GM12878 (cell line): Measurements from ENCODE around the gene JAML. TPM values are rescaled to one million over a fixed set of nuclear protein-coding genes. Genes with fewer than 3 reads are reported as not detected.

ENCODE experiments used
- ATAC-seq: fragments of 200-7000 bp; cut with Tn5 transposase; 3 replicates; pipeline ENCODE4 v1.9.1; 2020; ENCODE audit warnings: mild to moderate bottlenecking, moderate library complexity
- BruUV-seq: library from RNA; stranded (reverse); fragments of 400-500 nt; replicated peaks from 2 replicates; lab custom pipeline; 2021; lab: Mats Ljungman, UMichigan
- CTCF ChIA-PET: fragments of 300-600 bp; sonication (Branson Sonifier 250); formaldehyde crosslinking; extraction: SDS; loops from one replicate; lab custom pipeline; 2021; ENCODE audit warnings: inconsistent platforms; lab: Yijun Ruan, JAX
- POLR2A ChIA-PET: fragments of 350-600 bp; formaldehyde crosslinking; extraction: SDS; loops from one replicate; lab custom pipeline; 2021; ENCODE audit warnings: inconsistent platforms; lab: Charles Lee
- RAD21 ChIA-PET: fragments of 300-600 bp; sonication (Branson Sonifier 250); formaldehyde crosslinking; loops from one replicate; lab custom pipeline; 2023; ENCODE audit warnings: antibody characterized with exemption; ENCODE audit not compliant: unreplicated experiment; lab: Charles Lee
- SMC1A ChIA-PET: fragments of 300-600 bp; sonication (Branson Sonifier 250); formaldehyde crosslinking; loops from one replicate; lab custom pipeline; 2023; ENCODE audit not compliant: unreplicated experiment, uncharacterized antibody; lab: Charles Lee
- DNase-seq: peaks from one replicate; pipeline ENCODE4 v3.0.0-alpha.2; 2011; ENCODE audit warnings: low read depth, low spot score
- FAIRE-seq: peaks from 3 replicates; lab custom pipeline; 2011; peaks lifted over from hg19 to GRCh38; lab: Jason Lieb, UNC
- H2AFZ ChIP-seq: 2 replicates; pipeline ENCODE4 v1.6.0; 2011; ENCODE audit warnings: low read depth, low read length, control low read depth; ENCODE audit not compliant: control insufficient read depth
- H3K27ac ChIP-seq: 2 replicates; pipeline ENCODE4 v1.5.1; 2011; ENCODE audit warnings: control low read depth; ENCODE audit not compliant: control insufficient read depth, insufficient read depth
- H3K27me3 ChIP-seq, 2 experiments: replicated peaks in 1 of 2; 2 replicates each; pipeline versions ENCODE4 v1.6.0 to v1.6.1; 2011; ENCODE audit warnings: low read length in 1 of 2; ENCODE audit not compliant: control insufficient read depth in 2 of 2, insufficient read depth in 2 of 2
- H3K36me3 ChIP-seq, 2 experiments: 2 replicates each; pipeline ENCODE4 v1.5.1; 2011; ENCODE audit warnings: low read length in 1 of 2; ENCODE audit not compliant: control insufficient read depth in 2 of 2, insufficient read depth in 2 of 2
- H3K4me1 ChIP-seq: 2 replicates; pipeline ENCODE4 v1.6.1; 2011; ENCODE audit warnings: mild to moderate bottlenecking, low read length, moderate library complexity, mixed read lengths; ENCODE audit not compliant: control insufficient read depth, insufficient read depth
- H3K4me2 ChIP-seq: 2 replicates; pipeline ENCODE4 v1.6.0; 2011; ENCODE audit warnings: control low read depth; ENCODE audit not compliant: control insufficient read depth, insufficient read depth
- H3K4me3 ChIP-seq: fragments of 200-600 bp; sonication (generic); 2 replicates; pipeline ENCODE4 v1.5.1; 2016
- H3K79me2 ChIP-seq: 2 replicates; pipeline ENCODE4 v1.6.0; 2011; ENCODE audit warnings: low read length; ENCODE audit not compliant: control insufficient read depth, insufficient read depth
- H3K9ac ChIP-seq: 2 replicates; pipeline ENCODE4 v1.8.0; 2011; ENCODE audit warnings: low read length, control low read depth, mixed read lengths; ENCODE audit not compliant: control insufficient read depth, insufficient read depth
- H3K9me3 ChIP-seq: replicated peaks from 3 replicates; pipeline ENCODE4 v1.5.1; 2011; ENCODE audit warnings: mild to moderate bottlenecking, low read length; ENCODE audit not compliant: control insufficient read depth, insufficient read depth
- H4K20me1 ChIP-seq: 2 replicates; pipeline ENCODE4 v1.6.0; 2011; ENCODE audit not compliant: control insufficient read depth, insufficient read depth
- FOXM1 ChIP-seq: IDR thresholded peaks from 2 replicates; pipeline ENCODE4 v1.6.1; 2012; ENCODE audit warnings: low read depth, mild to moderate bottlenecking, inconsistent platforms, low read length, moderate library complexity
- JUNB ChIP-seq: IDR thresholded peaks from 2 replicates; pipeline ENCODE4 v1.6.1; 2016; ENCODE audit warnings: antibody characterized with exemption, mild to moderate bottlenecking
- WGBS: methylation state at CpG from one replicate; pipeline ENCODE4 v1.1.6; 2016; ENCODE audit warnings: low lambda C conversion rate; ENCODE audit not compliant: insufficient replicate concordance, insufficient coverage; ENCODE audit errors: missing lambda C conversion rate; 5-methylcytosine and 5-hydroxymethylcytosine counted together
- in situ Hi-C: fragments of 300-500 bp; cut with MboI; formaldehyde crosslinking; loops from 9 replicates; pipeline ENCODE4 v1.14.3; 2018; ENCODE audit warnings: mixed read lengths
- intact Hi-C: fragments of 100-400 bp; cut with micrococcal nuclease; formaldehyde crosslinking; loops from one replicate; pipeline ENCODE4 v1.14.2; 2022; ENCODE audit not compliant: unreplicated experiment
- polyA plus RNA-seq, 11 experiments: library from polyadenylated mRNA; depleted of rRNA in 4 of 11; unstranded in 6 of 11; stranded (reverse) in 5 of 11; fragments of >200 nt; fragmentation: Nextera tagmentation in 4 of 11; fragmentation: Illumina TruSeq in 1 of 11; extraction: Ambion mirVana in 4 of 11; extraction: Trizol in 1 of 11; gene quantifications; 1 replicate in 1 of 11; 2 replicates in 10 of 11; pipeline versions ENCODE4 v1.2.1 to v1.2.3, GENCODE V29; 2011 to 2016; ENCODE audit warnings: inconsistent platforms in 2 of 11, missing spikeins in 2 of 11, low read depth in 1 of 11
- total RNA-seq, 4 experiments: library from RNA; depleted of rRNA in 3 of 4; stranded (reverse); fragments of >200 nt in 3 of 4; fragmentation: Illumina TruSeq in 1 of 4; extraction: Trizol in 1 of 4; gene quantifications; 2 replicates each; pipeline versions ENCODE4 v1.2.1 to v1.2.3, GENCODE V29; 2013 to 2021
- TF ChIP-seq, protein P1 (sequence below): fragments of 450-650 bp; IDR thresholded peaks from 2 replicates; pipeline ENCODE4 v1.6.1; 2014; ENCODE audit warnings: mild to moderate bottlenecking
- TF ChIP-seq, protein P2 (sequence below): IDR thresholded peaks from 2 replicates; pipeline ENCODE4 v1.6.1; 2011; ENCODE audit warnings: borderline replicate concordance, low read depth, mild to moderate bottlenecking, moderate library complexity, mixed read lengths, low read length; ENCODE audit not compliant: insufficient read depth; ENCODE audit errors: extremely low read length

The JAML gene
- total and polyA plus RNA-seq, 10 of the 15 experiments (the other 5 are each of a cell fraction or from before 2014, with no cell fraction given) = 0.60 to 8.1 (median 3.5) TPM

- TF ChIP-seq, protein P1, sequence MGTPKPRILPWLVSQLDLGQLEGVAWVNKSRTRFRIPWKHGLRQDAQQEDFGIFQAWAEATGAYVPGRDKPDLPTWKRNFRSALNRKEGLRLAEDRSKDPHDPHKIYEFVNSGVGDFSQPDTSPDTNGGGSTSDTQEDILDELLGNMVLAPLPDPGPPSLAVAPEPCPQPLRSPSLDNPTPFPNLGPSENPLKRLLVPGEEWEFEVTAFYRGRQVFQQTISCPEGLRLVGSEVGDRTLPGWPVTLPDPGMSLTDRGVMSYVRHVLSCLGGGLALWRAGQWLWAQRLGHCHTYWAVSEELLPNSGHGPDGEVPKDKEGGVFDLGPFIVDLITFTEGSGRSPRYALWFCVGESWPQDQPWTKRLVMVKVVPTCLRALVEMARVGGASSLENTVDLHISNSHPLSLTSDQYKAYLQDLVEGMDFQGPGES = no peak
- TF ChIP-seq FOXM1 = no peak
- FAIRE-seq = no peak
Observed at GRCh38 chr11:118210323-118210722, 14.5 kb downstream of the JAML start.

DNA sequence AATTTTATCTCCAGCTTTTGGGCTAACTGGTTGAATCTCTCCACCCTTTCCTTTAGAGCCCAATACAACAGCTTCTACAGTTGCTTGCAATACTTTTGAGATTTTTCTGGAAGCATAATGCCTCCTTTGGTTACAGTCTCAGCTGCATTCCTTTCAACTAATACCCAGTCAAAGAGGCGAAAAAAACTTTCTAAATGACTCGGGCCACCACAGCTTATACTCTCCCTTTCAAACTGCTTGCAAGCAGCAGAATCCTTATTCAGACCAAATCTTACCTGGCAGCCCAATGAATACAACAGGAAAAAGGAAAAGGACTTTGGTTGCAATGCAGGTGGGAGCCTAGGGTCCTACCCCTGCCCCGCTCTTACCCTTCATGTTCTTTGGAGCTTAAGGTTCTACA, 15.8 kb downstream of the JAML start:
- SMC1A ChIA-PET = interaction anchor here (1.1 to 2.6 kb wide), 6 partner anchors 9 to 43 kb away, joined by 3 to 12 read pairs (median 5); partner anchors contain the start of genes JAML and MPZL3

More at GRCh38 chr11:118210323-118210722, 14.5 kb downstream of the JAML start:
- no peak overlapping the region for H3K4me2 ChIP-seq
- H3K9ac ChIP-seq = no peak overlapping the region
- no peak for DNase-seq
- no peak overlapping the region for H3K27ac ChIP-seq
- H2AFZ ChIP-seq = no peak overlapping the region
- ATAC-seq = no peak
- no peaks in the 10 kb centered on the region for H3K27me3 ChIP-seq
- no peaks in the 10 kb centered on the region for H3K79me2 ChIP-seq
- intact Hi-C loops = no loop called here
- H3K36me3 ChIP-seq = no peaks in the 10 kb centered on the region
- H3K4me3 ChIP-seq = no peak overlapping the region
- no TSS peak for BruUV-seq
- H3K9me3 ChIP-seq = no peaks in the 10 kb centered on the region; the same call in 2 of the 3 replicates
- peaks cover 22% of the 10 kb centered on the region for H3K4me1 ChIP-seq
- H4K20me1 ChIP-seq = no peaks in the 10 kb centered on the region
- WGBS = 78% methylated on average over 7 of the region's 7 CpGs
- SMC1A ChIA-PET = interaction anchor here (1.1 to 3.4 kb wide), 3 partner anchors 8 to 483 kb away, joined by 3 to 11 read pairs (median 9); no protein-coding TSS in a partner anchor
- POLR2A ChIA-PET = interaction anchor here (1.7 kb wide), 1 partner anchor 42 kb away, joined by 4 read pairs; the partner anchor contains the start of gene MPZL3
- CTCF ChIA-PET = interaction anchor here (1.3 to 4.8 kb wide), 3 partner anchors 9 to 67 kb away, joined by 4 to 28 read pairs (median 7); partner anchors contain the start of gene JAML
- RAD21 ChIA-PET = interaction anchor here (1.1 kb wide), 1 partner anchor 39 kb away, joined by 3 read pairs; no protein-coding TSS in a partner anchor
- in situ Hi-C loops = no loop called here

More for the DNA sequence above, 15.8 kb downstream of the JAML start:
- 13% methylated on average over 3 of the region's 3 CpGs for WGBS
- Histone ChIP-seq H3K27me3 (no peaks in the 10 kb centered on the region), H3K4me3 (no peak overlapping the region), H2AFZ (no peak overlapping the region), H3K9me3 (no peaks in the 10 kb centered on the region; the same call in 2 of the 3 replicates), H3K4me1 (peaks cover 11% of the 10 kb centered on the region), H3K79me2 (no peaks in the 10 kb centered on the region), H3K4me2 (no peak overlapping the region), H3K27ac (no peak overlapping the region), H3K36me3 (no peaks in the 10 kb centered on the region), H4K20me1 (no peaks in the 10 kb centered on the region)
- ChIA-PET POLR2A (interaction anchor here (0.6 to 1.8 kb wide), 3 partner anchors 14 to 30 kb away, joined by 3 to 4 read pairs (median 3); no protein-coding TSS in a partner anchor), RAD21 (interaction anchor here (2.4 kb wide), 1 partner anchor 11 kb away, joined by 11 read pairs; no protein-coding TSS in a partner anchor)
- DNase-seq (no peak), ATAC-seq (no peak)
- in situ Hi-C loops = no loop called here
- BruUV-seq = no TSS peak
- TF ChIP-seq, protein P2, sequence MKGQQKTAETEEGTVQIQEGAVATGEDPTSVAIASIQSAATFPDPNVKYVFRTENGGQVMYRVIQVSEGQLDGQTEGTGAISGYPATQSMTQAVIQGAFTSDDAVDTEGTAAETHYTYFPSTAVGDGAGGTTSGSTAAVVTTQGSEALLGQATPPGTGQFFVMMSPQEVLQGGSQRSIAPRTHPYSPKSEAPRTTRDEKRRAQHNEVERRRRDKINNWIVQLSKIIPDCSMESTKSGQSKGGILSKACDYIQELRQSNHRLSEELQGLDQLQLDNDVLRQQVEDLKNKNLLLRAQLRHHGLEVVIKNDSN = no peak
- TF ChIP-seq JUNB = 0 out of 2 replicates have a peak, but pooled peaks have one; percentile 11
- TF ChIP-seq, all 136 proteins: peak for 1
- intact Hi-C loops = no loop called here
- CTCF ChIA-PET = interaction anchor here (0.7 to 2.4 kb wide), 6 partner anchors 10 to 142 kb away, joined by 3 to 10 read pairs (median 4); partner anchors contain the start of gene MPZL3
- FAIRE-seq = no peak
- H3K9ac ChIP-seq = no peak overlapping the region
